Activated naive CD4-positive, alpha-beta T cell treated with Interleukin-2 at 50 U/mL for 16 hours (primary cell): ENCODE data around the gene NES.
A peak's percentile ranks its signal among the peaks of the same experiment; 100 is the strongest.

ENCODE experiments used
- DNase-seq: peaks from one replicate; pipeline ENCODE4 v3.0.0-alpha.2; 2020

The NES gene

GRCh38 chr1:156662005-156662799 lies 15.0 kb downstream of the NES start:
- DNase-seq, result no peak

GRCh38 chr1:156660752-156661112 lies 16.5 kb downstream of the NES start:
- no peak for DNase-seq

- peak; percentile 90 for DNase-seq
These were observed 17.0 kb downstream of the NES start for GRCh38 chr1:156659988-156660751.

- DNase-seq, result no peak
These were observed 17.6 kb downstream of the NES start for GRCh38 chr1:156659661-156659987.

GRCh38 chr1:156658945-156659574 lies 18.1 kb downstream of the NES start:
- no peak for DNase-seq

- no peak for DNase-seq
These were observed 18.7 kb downstream of the NES start for GRCh38 chr1:156658496-156658895.

- DNase-seq, result no peak
These were observed 19.4 kb downstream of the NES start for GRCh38 chr1:156657741-156658319.

GRCh38 chr1:156656806-156657740 lies 20.1 kb downstream of the NES start:
- DNase-seq, result peak; percentile 79

GRCh38 chr1:156655904-156656516 lies 21.2 kb downstream of the NES start:
- DNase-seq, result no peak

GRCh38 chr1:156655151-156655903 lies 21.9 kb downstream of the NES start:
- DNase-seq, result no peak

GRCh38 chr1:156654700-156655099 lies 22.5 kb downstream of the NES start:
- DNase-seq, result no peak

- no peak for DNase-seq
These were observed 24.2 kb downstream of the NES start for GRCh38 chr1:156652992-156653355.

GRCh38 chr1:156652131-156652991 lies 24.8 kb downstream of the NES start:
- no peak for DNase-seq

GRCh38 chr1:156648951-156649350 lies 28.3 kb downstream of the NES start:
- no peak for DNase-seq

- DNase-seq, result no peak
These were observed 28.7 kb downstream of the NES start for GRCh38 chr1:156648496-156648895.

GRCh38 chr1:156647351-156647750 lies 29.9 kb downstream of the NES start:
- no peak for DNase-seq

- DNase-seq, result no peak
These were observed 30.4 kb downstream of the NES start for GRCh38 chr1:156646738-156647211.

- no peak for DNase-seq
These were observed 31.5 kb downstream of the NES start for GRCh38 chr1:156645666-156646065.

GRCh38 chr1:156645056-156645455 lies 32.2 kb downstream of the NES start:
- no peak for DNase-seq

- no peak for DNase-seq
These were observed 32.6 kb downstream of the NES start for GRCh38 chr1:156644640-156645039.
